ENCODE results near the gene MAGOH. TPM values are rescaled to one million over a fixed set of nuclear protein-coding genes. Genes with fewer than 3 reads are reported as not detected.
A peak's percentile ranks its signal among the peaks of the same experiment; 100 is the strongest.
"Not testable (repeated sequence)": the region's sequence is repeated elsewhere in the genome, so short reads cannot be mapped to it uniquely, and the experiment has no call there.

The MAGOH gene
- total and polyA plus RNA-seq, 2 donors = 39.3 to 73.2 TPM

- 30% methylated on average over 8 of the region's 8 CpGs for WGBS
- no peak for DNase-seq (ENCODE audit: extremely low spot score)
- H3K4me3 ChIP-seq (ENCODE audit: low read depth, low read length) = peak overlapping the region; percentile 67
- no peak overlapping the region for H3K27ac ChIP-seq (ENCODE audit: low read depth)
- H3K36me3 ChIP-seq (ENCODE audit: insufficient read depth) = peaks cover 3% of the 10 kb centered on the region
- H3K4me1 ChIP-seq (ENCODE audit: insufficient read depth) = no peaks in the 10 kb centered on the region
These were observed 680 bp downstream of the MAGOH start for GRCh38 chr1:53237638-53238037.

- Histone ChIP-seq H3K4me3 (ENCODE audit: low read depth, low read length) (peak overlapping the region; percentile 64), H3K36me3 (ENCODE audit: insufficient read depth) (no peaks in the 10 kb centered on the region), H3K4me1 (ENCODE audit: insufficient read depth) (no peaks in the 10 kb centered on the region), H3K27ac (ENCODE audit: low read depth) (peak overlapping the region; percentile 95)
- WGBS = 40% methylated on average over 3 of the region's 3 CpGs
- no peak for DNase-seq (ENCODE audit: extremely low spot score)
These were observed 17.4 kb downstream of the MAGOH start for GRCh38 chr1:53220962-53221286.

GRCh38 chr1:53220171-53220961 is 18.0 kb downstream of the MAGOH start, which contains the start of gene CZIB:
Gene CZIB (minus strand): TSS chr1:53220634. CDS start chr1:53220575, 59 bp downstream.
- DNase-seq (ENCODE audit: extremely low spot score) = peak; percentile 81
- H3K36me3 ChIP-seq (ENCODE audit: insufficient read depth) = no peaks in the 10 kb centered on the region
- under 1% methylated on average over 61 of the region's 61 CpGs for WGBS
- peak within 1 kb of the TSS; percentile 95 for H3K27ac ChIP-seq (ENCODE audit: low read depth)
- no peaks in the 10 kb centered on the region for H3K4me1 ChIP-seq (ENCODE audit: insufficient read depth)
- H3K4me3 ChIP-seq (ENCODE audit: low read depth, low read length) = peak within 1 kb of the TSS; percentile 64

- Histone ChIP-seq H3K27ac (ENCODE audit: low read depth) (no peak overlapping the region), H3K4me1 (ENCODE audit: insufficient read depth) (no peaks in the 10 kb centered on the region), H3K36me3 (ENCODE audit: insufficient read depth) (no peaks in the 10 kb centered on the region), H3K4me3 (ENCODE audit: low read depth, low read length) (peak overlapping the region; percentile 64)
- 18% methylated on average over 8 of the region's 8 CpGs for WGBS
- DNase-seq (ENCODE audit: extremely low spot score) = no peak
These were observed 18.6 kb downstream of the MAGOH start for GRCh38 chr1:53219711-53220110.

- no peak overlapping the region for H3K27ac ChIP-seq (ENCODE audit: low read depth)
- no peaks in the 10 kb centered on the region for H3K36me3 ChIP-seq (ENCODE audit: insufficient read depth)
- H3K4me1 ChIP-seq (ENCODE audit: insufficient read depth) = no peaks in the 10 kb centered on the region
- no peak for DNase-seq (ENCODE audit: extremely low spot score)
- H3K4me3 ChIP-seq (ENCODE audit: low read depth, low read length) = no peak overlapping the region
- 94% methylated on average over 7 of the region's 7 CpGs for WGBS
These were observed 20.1 kb downstream of the MAGOH start for GRCh38 chr1:53218201-53218600.

GRCh38 chr1:53214376-53214940 is 23.9 kb downstream of the MAGOH start:
- Histone ChIP-seq H3K27ac (ENCODE audit: low read depth) (no peak overlapping the region), H3K4me3 (ENCODE audit: low read depth, low read length) (no peak overlapping the region), H3K4me1 (ENCODE audit: insufficient read depth) (no peaks in the 10 kb centered on the region), H3K36me3 (ENCODE audit: insufficient read depth) (no peaks in the 10 kb centered on the region)
- 83% methylated on average over 5 of the region's 5 CpGs for whole genome bisulfite sequencing
- DNase-seq (ENCODE audit: extremely low spot score) = no peak

- no peak overlapping the region for H3K27ac ChIP-seq (ENCODE audit: low read depth)
- DNase-seq (ENCODE audit: extremely low spot score) = no peak
- no peak overlapping the region for H3K4me3 ChIP-seq (ENCODE audit: low read depth, low read length)
- H3K36me3 ChIP-seq (ENCODE audit: insufficient read depth) = no peaks in the 10 kb centered on the region
- no peaks in the 10 kb centered on the region for H3K4me1 ChIP-seq (ENCODE audit: insufficient read depth)
- 96% methylated on average over 11 of the region's 11 CpGs for WGBS
These were observed 27.4 kb downstream of the MAGOH start for GRCh38 chr1:53210954-53211353.

GRCh38 chr1:53210352-53210751 is 28.0 kb downstream of the MAGOH start:
- 91% methylated on average over 7 of the region's 7 CpGs for WGBS
- no peak for DNase-seq (ENCODE audit: extremely low spot score)
- no peak overlapping the region for H3K27ac ChIP-seq (ENCODE audit: low read depth)
- no peak overlapping the region for H3K4me3 ChIP-seq (ENCODE audit: low read depth, low read length)
- H3K36me3 ChIP-seq (ENCODE audit: insufficient read depth) = no peaks in the 10 kb centered on the region
- H3K4me1 ChIP-seq (ENCODE audit: insufficient read depth) = no peaks in the 10 kb centered on the region

- H3K4me3 ChIP-seq (ENCODE audit: low read depth, low read length) = no peak overlapping the region
- H3K36me3 ChIP-seq (ENCODE audit: insufficient read depth) = peaks cover 3% of the 10 kb centered on the region
- WGBS = 76% methylated on average over 1 of the region's 1 CpG
- H3K27ac ChIP-seq (ENCODE audit: low read depth) = no peak overlapping the region
- DNase-seq (ENCODE audit: extremely low spot score) = no peak
- no peaks in the 10 kb centered on the region for H3K4me1 ChIP-seq (ENCODE audit: insufficient read depth)
These were observed 30.6 kb downstream of the MAGOH start for GRCh38 chr1:53207726-53208125.

GRCh38 chr1:53206735-53207379 is 31.5 kb downstream of the MAGOH start:
- H3K27ac ChIP-seq (ENCODE audit: low read depth) = no peak overlapping the region
- no peak for DNase-seq (ENCODE audit: extremely low spot score)
- H3K4me3 ChIP-seq (ENCODE audit: low read depth, low read length) = no peak overlapping the region
- H3K4me1 ChIP-seq (ENCODE audit: insufficient read depth) = no peaks in the 10 kb centered on the region
- 95% methylated on average over 1 of the region's 1 CpG for WGBS
- H3K36me3 ChIP-seq (ENCODE audit: insufficient read depth) = peaks cover 3% of the 10 kb centered on the region

- H3K36me3 ChIP-seq (ENCODE audit: insufficient read depth); H3K4me1 ChIP-seq (ENCODE audit: insufficient read depth); DNase-seq (ENCODE audit: extremely low spot score); H3K27ac ChIP-seq (ENCODE audit: low read depth); H3K4me3 ChIP-seq (ENCODE audit: low read depth, low read length): not testable (repeated sequence)
- 98% methylated on average over 3 of the region's 3 CpGs for WGBS
These were observed 32.1 kb downstream of the MAGOH start for GRCh38 chr1:53206083-53206685.

GRCh38 chr1:53205496-53205895 is 32.8 kb downstream of the MAGOH start:
- 97% methylated on average over 1 of the region's 1 CpG for WGBS
- H3K4me1 ChIP-seq (ENCODE audit: insufficient read depth); DNase-seq (ENCODE audit: extremely low spot score); H3K27ac ChIP-seq (ENCODE audit: low read depth); H3K4me3 ChIP-seq (ENCODE audit: low read depth, low read length); H3K36me3 ChIP-seq (ENCODE audit: insufficient read depth): not testable (repeated sequence)

GRCh38 chr1:53203466-53203865 is 34.9 kb downstream of the MAGOH start:
- no peak for DNase-seq (ENCODE audit: extremely low spot score)
- no peak overlapping the region for H3K27ac ChIP-seq (ENCODE audit: low read depth)
- peaks cover 3% of the 10 kb centered on the region for H3K36me3 ChIP-seq (ENCODE audit: insufficient read depth)
- no peaks in the 10 kb centered on the region for H3K4me1 ChIP-seq (ENCODE audit: insufficient read depth)
- H3K4me3 ChIP-seq (ENCODE audit: low read depth, low read length) = no peak overlapping the region
- 95% methylated on average over 3 of the region's 3 CpGs for WGBS

- DNase-seq (ENCODE audit: extremely low spot score) = no peak
- 39% methylated on average over 4 of the region's 4 CpGs for WGBS
- Histone ChIP-seq H3K4me3 (ENCODE audit: low read depth, low read length) (no peak overlapping the region), H3K36me3 (ENCODE audit: insufficient read depth) (no peaks in the 10 kb centered on the region), H3K27ac (ENCODE audit: low read depth) (peak overlapping the region; percentile 11), H3K4me1 (ENCODE audit: insufficient read depth) (no peaks in the 10 kb centered on the region)
These were observed 40.1 kb downstream of the MAGOH start for GRCh38 chr1:53198241-53198651.

Data from urinary bladder (tissue), 4 donors.